Mesendoderm (in vitro differentiated cells): Measurements from ENCODE around the gene MEF2A.
"Not testable (repeated sequence)": the region's sequence is repeated elsewhere in the genome, so short reads cannot be mapped to it uniquely, and the experiment has no call there.

ENCODE experiments used
- DNase-seq: peaks from one replicate; pipeline ENCODE4 v3.0.0; 2013
- H2AK5ac ChIP-seq: 2 replicates; pipeline ENCODE4 v1.6.1; 2013; ENCODE audit warnings: low read length, inconsistent platforms
- H2BK120ac ChIP-seq: 2 replicates; pipeline ENCODE4 v1.6.1; 2013; ENCODE audit warnings: low read depth, mild to moderate bottlenecking, low read length, moderate library complexity, mixed read lengths
- H2BK15ac ChIP-seq: replicated peaks from 2 replicates; pipeline ENCODE4 v1.6.1; 2013; ENCODE audit warnings: low read depth, mild to moderate bottlenecking, moderate library complexity
- H2BK5ac ChIP-seq: 2 replicates; pipeline ENCODE4 v1.6.1; 2013; ENCODE audit warnings: low read length, inconsistent platforms
- H3K18ac ChIP-seq: 2 replicates; pipeline ENCODE4 v1.6.1; 2013; ENCODE audit warnings: mild to moderate bottlenecking, low read length, mixed read lengths
- H3K23ac ChIP-seq: one replicate; pipeline ENCODE4 v1.6.1; 2013; ENCODE audit warnings: low read length
- H3K27ac ChIP-seq: 2 replicates; pipeline ENCODE4 v1.5.1; 2013; ENCODE audit warnings: low read depth, mild to moderate bottlenecking, inconsistent platforms, low read length, moderate library complexity
- H3K27me3 ChIP-seq: 2 replicates; pipeline ENCODE4 v1.6.1; 2013; ENCODE audit warnings: low read length, control low read depth, mild to moderate bottlenecking, inconsistent platforms; ENCODE audit not compliant: insufficient read depth, poor library complexity
- H3K36me3 ChIP-seq: 2 replicates; pipeline ENCODE4 v1.6.1; 2013; ENCODE audit warnings: low read length, inconsistent platforms; ENCODE audit not compliant: control insufficient read depth, insufficient read depth
- H3K4ac ChIP-seq: one replicate; pipeline ENCODE4 v1.6.1; 2013; ENCODE audit warnings: low read depth, mild to moderate bottlenecking, low read length, moderate library complexity
- H3K4me1 ChIP-seq: 2 replicates; pipeline ENCODE4 v1.6.1; 2013; ENCODE audit warnings: low read depth, low read length, inconsistent platforms; ENCODE audit not compliant: control insufficient read depth
- H3K4me2 ChIP-seq: 2 replicates; pipeline ENCODE4 v1.6.1; 2013; ENCODE audit warnings: low read length
- H3K4me3 ChIP-seq: 2 replicates; pipeline ENCODE4 v1.5.1; 2013; ENCODE audit warnings: mild to moderate bottlenecking, low read length
- H3K56ac ChIP-seq: one replicate; pipeline ENCODE4 v1.6.1; 2013; ENCODE audit warnings: low read length
- H3K79me1 ChIP-seq: 2 replicates; pipeline ENCODE4 v1.6.1; 2013; ENCODE audit warnings: low read length, inconsistent platforms
- H3K79me2 ChIP-seq: 2 replicates; pipeline ENCODE4 v1.6.1; 2013; ENCODE audit warnings: mild to moderate bottlenecking, low read length; ENCODE audit not compliant: control insufficient read depth, insufficient read depth
- H3K9ac ChIP-seq: 2 replicates; pipeline ENCODE4 v1.6.1; 2013; ENCODE audit warnings: low read length, inconsistent platforms
- H4K5ac ChIP-seq: one replicate; pipeline ENCODE4 v1.6.1; 2013; ENCODE audit warnings: low read length
- H4K8ac ChIP-seq: one replicate; pipeline ENCODE4 v1.6.1; 2013; ENCODE audit warnings: low read depth, mild to moderate bottlenecking, control low read depth, low read length, moderate library complexity
- WGBS: extraction: QIAGEN DNeasy Blood & Tissue Kit; methylation state at CpG from one replicate; pipeline ENCODE4 v1.1.7; 2013; ENCODE audit warnings: low lambda C conversion rate, missing lambda C conversion rate; ENCODE audit not compliant: insufficient coverage; ENCODE audit errors: extremely low coverage; 5-methylcytosine and 5-hydroxymethylcytosine counted together

MEF2A gene

GRCh38 chr15:99750326-99750725, 184.5 kb downstream of the MEF2A start:
- not testable (repeated sequence) for H3K4me3 ChIP-seq, H2AK5ac ChIP-seq, H3K36me3 ChIP-seq, H3K4ac ChIP-seq, H3K4me1 ChIP-seq, H2BK5ac ChIP-seq, H4K8ac ChIP-seq, DNase-seq, H3K79me1 ChIP-seq, H4K5ac ChIP-seq, H3K79me2 ChIP-seq, H3K18ac ChIP-seq, H3K27ac ChIP-seq, H3K9ac ChIP-seq, H2BK120ac ChIP-seq, H3K56ac ChIP-seq, H3K23ac ChIP-seq, H3K4me2 ChIP-seq, H2BK15ac ChIP-seq, H3K27me3 ChIP-seq
- WGBS = no CpG with 5 or more reads among the region's 11 CpGs

- Histone ChIP-seq H3K79me1 (no peaks in the 10 kb centered on the region), H3K9ac (no peak overlapping the region), H3K79me2 (no peaks in the 10 kb centered on the region), H3K4me3 (no peak overlapping the region), H2BK15ac (no peak overlapping the region), H3K36me3 (no peaks in the 10 kb centered on the region), H3K27ac (no peak overlapping the region), H2BK120ac (no peak overlapping the region), H2BK5ac (no peak overlapping the region), H4K5ac (no peak overlapping the region), H3K4me2 (no peak overlapping the region), H3K56ac (no peak overlapping the region), H3K18ac (no peak overlapping the region), H3K27me3 (no peaks in the 10 kb centered on the region), H3K4ac (no peak overlapping the region), H3K23ac (no peak overlapping the region), H2AK5ac (no peak overlapping the region), H4K8ac (no peak overlapping the region), H3K4me1 (no peaks in the 10 kb centered on the region)
- DNase-seq = no peak
- no CpG with 5 or more reads among the region's 4 CpGs for WGBS
These were observed 186.8 kb downstream of the MEF2A start for GRCh38 chr15:99752556-99752955.

- peak; percentile 66 for DNase-seq
- H3K27ac ChIP-seq = no peak overlapping the region
These were observed 187.3 kb downstream of the MEF2A start for GRCh38 chr15:99753066-99753465.

DNA sequence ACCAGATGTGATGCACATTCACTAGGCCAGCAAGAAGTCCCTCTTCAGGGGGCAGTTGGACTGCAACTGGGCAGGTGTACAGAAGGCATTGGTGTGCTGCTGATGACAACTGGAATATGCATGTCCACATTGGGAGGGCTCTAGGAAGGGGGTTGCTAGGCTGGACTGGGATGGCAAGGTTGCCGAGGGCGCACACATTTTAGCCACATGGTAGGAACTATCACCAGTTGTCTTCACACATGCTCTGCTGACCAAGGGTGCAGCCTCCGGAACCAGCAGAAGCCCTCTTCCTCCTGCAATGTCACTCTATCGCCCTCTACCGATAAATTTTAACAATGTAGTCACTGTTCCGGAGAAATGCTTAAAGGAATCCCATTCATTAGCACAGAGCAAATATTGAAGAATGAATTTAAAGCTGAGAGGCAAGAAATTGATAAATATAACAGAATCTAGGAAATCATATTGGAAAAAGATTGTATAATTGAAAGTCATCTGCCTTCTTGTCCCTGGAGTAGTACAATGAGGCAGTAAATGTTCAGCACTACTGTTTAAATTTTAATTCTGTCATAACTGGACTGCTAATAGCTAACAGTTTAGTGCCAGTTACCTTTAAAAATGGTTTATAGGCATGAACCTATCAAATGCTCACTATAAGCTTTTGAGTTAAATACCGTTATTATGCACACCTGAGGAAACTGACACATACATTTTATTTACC, 190.1 kb downstream of the MEF2A start:
- no peak overlapping the region for H3K23ac ChIP-seq
- no peak overlapping the region for H3K27ac ChIP-seq
- H3K4me1 ChIP-seq = no peaks in the 10 kb centered on the region
- H3K4me3 ChIP-seq = no peak overlapping the region
- WGBS = no CpG with 5 or more reads among the region's 7 CpGs
- no peak overlapping the region for H2BK15ac ChIP-seq
- H3K27me3 ChIP-seq = no peaks in the 10 kb centered on the region
- H3K4ac ChIP-seq = no peak overlapping the region
- H3K56ac ChIP-seq = no peak overlapping the region
- H3K18ac ChIP-seq = no peak overlapping the region
- no peaks in the 10 kb centered on the region for H3K79me1 ChIP-seq
- no peak overlapping the region for H3K9ac ChIP-seq
- no peaks in the 10 kb centered on the region for H3K36me3 ChIP-seq
- DNase-seq = peak; percentile 71
- no peak overlapping the region for H2BK120ac ChIP-seq
- H2AK5ac ChIP-seq = no peak overlapping the region
- no peak overlapping the region for H3K4me2 ChIP-seq
- H2BK5ac ChIP-seq = no peak overlapping the region
- no peaks in the 10 kb centered on the region for H3K79me2 ChIP-seq
- H4K5ac ChIP-seq = no peak overlapping the region
- no peak overlapping the region for H4K8ac ChIP-seq

More at GRCh38 chr15:99753066-99753465, 187.3 kb downstream of the MEF2A start:
- Histone ChIP-seq H3K79me1 (no peaks in the 10 kb centered on the region), H3K36me3 (no peaks in the 10 kb centered on the region), H3K56ac (no peak overlapping the region), H2BK15ac (no peak overlapping the region), H3K4me3 (no peak overlapping the region), H2AK5ac (no peak overlapping the region), H2BK120ac (no peak overlapping the region), H3K79me2 (no peaks in the 10 kb centered on the region), H3K9ac (no peak overlapping the region), H3K27me3 (no peaks in the 10 kb centered on the region), H2BK5ac (no peak overlapping the region), H3K4me1 (no peaks in the 10 kb centered on the region), H3K4ac (no peak overlapping the region), H3K23ac (no peak overlapping the region), H3K4me2 (no peak overlapping the region), H4K5ac (no peak overlapping the region), H4K8ac (no peak overlapping the region), H3K18ac (no peak overlapping the region)
- no CpG with 5 or more reads among the region's 4 CpGs for WGBS

DNA sequence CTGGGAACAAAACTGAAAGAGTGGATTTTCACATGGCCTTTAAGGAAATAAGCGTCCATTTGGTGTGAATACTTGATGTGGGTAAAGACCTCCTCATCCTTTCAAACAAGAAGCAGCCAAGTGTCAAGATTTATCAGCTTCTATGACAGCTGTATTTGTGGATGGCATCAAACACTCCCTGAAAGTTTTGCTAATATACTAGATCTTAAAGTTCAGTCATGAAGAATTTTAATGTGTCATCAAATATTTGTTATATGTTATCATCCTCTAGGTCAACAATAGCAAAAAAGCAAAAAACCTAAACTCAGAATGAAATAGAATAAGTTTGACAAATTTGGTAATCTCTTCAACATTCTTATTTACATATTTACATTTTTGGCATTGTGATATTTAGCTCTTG, 196.5 kb downstream of the MEF2A start:
- Histone ChIP-seq H3K79me2 (no peaks in the 10 kb centered on the region), H3K4me3 (no peak overlapping the region), H3K56ac (no peak overlapping the region), H3K79me1 (no peaks in the 10 kb centered on the region), H3K36me3 (no peaks in the 10 kb centered on the region), H3K27me3 (no peaks in the 10 kb centered on the region), H2BK120ac (no peak overlapping the region), H3K4me1 (no peaks in the 10 kb centered on the region), H3K9ac (no peak overlapping the region), H2BK5ac (no peak overlapping the region), H3K4me2 (no peak overlapping the region), H3K23ac (no peak overlapping the region), H2BK15ac (no peak overlapping the region), H4K5ac (no peak overlapping the region), H3K18ac (no peak overlapping the region), H3K4ac (no peak overlapping the region), H4K8ac (no peak overlapping the region), H3K27ac (no peak overlapping the region), H2AK5ac (no peak overlapping the region)
- DNase-seq = no peak
- no CpG with 5 or more reads among the region's 1 CpG for WGBS

DNA sequence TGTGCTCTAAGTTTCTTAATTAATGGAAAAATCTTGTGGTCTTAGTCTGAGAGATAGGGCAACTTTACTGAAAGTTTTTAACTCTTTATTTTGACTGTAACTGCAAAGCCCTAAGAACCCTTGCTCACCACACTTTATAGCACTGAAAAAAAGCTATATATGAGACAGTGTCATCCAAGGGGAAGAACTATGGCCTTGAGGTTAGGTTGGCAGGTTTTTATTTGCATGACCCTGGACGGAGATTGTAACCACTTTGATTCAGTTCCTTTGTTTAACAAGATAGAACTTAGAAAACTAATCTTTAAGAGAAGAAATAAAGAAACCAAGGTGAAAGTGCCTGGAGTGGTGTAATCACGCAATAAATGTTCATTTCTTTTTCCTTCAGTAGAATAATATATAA, 198.0 kb downstream of the MEF2A start:
- no peak overlapping the region for H3K9ac ChIP-seq
- no peak overlapping the region for H3K27ac ChIP-seq
- H3K27me3 ChIP-seq = no peaks in the 10 kb centered on the region
- WGBS = no CpG with 5 or more reads among the region's 2 CpGs
- no peaks in the 10 kb centered on the region for H3K4me1 ChIP-seq
- H2BK120ac ChIP-seq = no peak overlapping the region
- H2AK5ac ChIP-seq = no peak overlapping the region
- H3K4me2 ChIP-seq = no peak overlapping the region
- no peak overlapping the region for H3K23ac ChIP-seq
- no peak overlapping the region for H4K8ac ChIP-seq
- no peak overlapping the region for H4K5ac ChIP-seq
- no peaks in the 10 kb centered on the region for H3K79me1 ChIP-seq
- no peak overlapping the region for H3K4ac ChIP-seq
- no peaks in the 10 kb centered on the region for H3K79me2 ChIP-seq
- no peak overlapping the region for H2BK15ac ChIP-seq
- no peak overlapping the region for H3K56ac ChIP-seq
- H3K36me3 ChIP-seq = no peaks in the 10 kb centered on the region
- no peak for DNase-seq
- H3K18ac ChIP-seq = no peak overlapping the region
- no peak overlapping the region for H3K4me3 ChIP-seq
- no peak overlapping the region for H2BK5ac ChIP-seq
